Cardiac fibroblast (primary cell): Measurements from ENCODE around the gene CHPF2.

Source experiments
- DNase-seq, 2 donors: peaks; one replicate each; pipeline versions ENCODE4 v3.0.0 to v3.0.0-alpha.2; 2010; ENCODE audit warnings: low read depth in 2 of 2
- H3K4me3 ChIP-seq, 2 donors: replicated peaks in 1 of 2; 1 replicate in 1 of 2; 2 replicates in 1 of 2; pipeline ENCODE4 v1.5.1; 2011; ENCODE audit warnings: low read depth in 2 of 2, low read length in 2 of 2, mild to moderate bottlenecking in 2 of 2, moderate library complexity in 1 of 2
- TF ChIP-seq, protein P1 (sequence below): IDR thresholded peaks from one replicate; pipeline ENCODE4 v1.5.1; 2011; ENCODE audit warnings: low read depth, mild to moderate bottlenecking, low read length, inconsistent platforms

CHPF2 gene

DNA sequence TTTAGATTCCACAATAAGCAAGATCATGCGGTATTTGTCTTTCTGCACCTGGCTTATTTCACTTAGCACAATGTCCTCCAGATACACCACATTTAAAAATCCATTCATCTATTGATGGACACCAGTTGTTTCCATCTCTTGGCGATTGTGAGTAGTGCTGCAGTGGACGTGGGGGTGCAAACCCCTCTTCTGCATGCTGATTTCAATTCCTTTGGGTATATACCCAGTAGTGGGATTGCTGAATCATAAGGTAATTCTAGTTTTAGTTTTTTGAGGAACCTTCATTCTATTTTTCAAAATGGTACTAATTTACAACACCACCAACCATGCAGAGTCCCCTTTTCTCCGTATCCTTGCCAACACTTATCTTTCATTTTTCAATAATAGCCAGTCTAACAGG, 43.2 kb upstream of the CHPF2 start:
- TF ChIP-seq, protein P1, sequence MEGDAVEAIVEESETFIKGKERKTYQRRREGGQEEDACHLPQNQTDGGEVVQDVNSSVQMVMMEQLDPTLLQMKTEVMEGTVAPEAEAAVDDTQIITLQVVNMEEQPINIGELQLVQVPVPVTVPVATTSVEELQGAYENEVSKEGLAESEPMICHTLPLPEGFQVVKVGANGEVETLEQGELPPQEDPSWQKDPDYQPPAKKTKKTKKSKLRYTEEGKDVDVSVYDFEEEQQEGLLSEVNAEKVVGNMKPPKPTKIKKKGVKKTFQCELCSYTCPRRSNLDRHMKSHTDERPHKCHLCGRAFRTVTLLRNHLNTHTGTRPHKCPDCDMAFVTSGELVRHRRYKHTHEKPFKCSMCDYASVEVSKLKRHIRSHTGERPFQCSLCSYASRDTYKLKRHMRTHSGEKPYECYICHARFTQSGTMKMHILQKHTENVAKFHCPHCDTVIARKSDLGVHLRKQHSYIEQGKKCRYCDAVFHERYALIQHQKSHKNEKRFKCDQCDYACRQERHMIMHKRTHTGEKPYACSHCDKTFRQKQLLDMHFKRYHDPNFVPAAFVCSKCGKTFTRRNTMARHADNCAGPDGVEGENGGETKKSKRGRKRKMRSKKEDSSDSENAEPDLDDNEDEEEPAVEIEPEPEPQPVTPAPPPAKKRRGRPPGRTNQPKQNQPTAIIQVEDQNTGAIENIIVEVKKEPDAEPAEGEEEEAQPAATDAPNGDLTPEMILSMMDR, result no peak
- no peak for DNase-seq
- H3K4me3 ChIP-seq, result no peak overlapping the region

DNA sequence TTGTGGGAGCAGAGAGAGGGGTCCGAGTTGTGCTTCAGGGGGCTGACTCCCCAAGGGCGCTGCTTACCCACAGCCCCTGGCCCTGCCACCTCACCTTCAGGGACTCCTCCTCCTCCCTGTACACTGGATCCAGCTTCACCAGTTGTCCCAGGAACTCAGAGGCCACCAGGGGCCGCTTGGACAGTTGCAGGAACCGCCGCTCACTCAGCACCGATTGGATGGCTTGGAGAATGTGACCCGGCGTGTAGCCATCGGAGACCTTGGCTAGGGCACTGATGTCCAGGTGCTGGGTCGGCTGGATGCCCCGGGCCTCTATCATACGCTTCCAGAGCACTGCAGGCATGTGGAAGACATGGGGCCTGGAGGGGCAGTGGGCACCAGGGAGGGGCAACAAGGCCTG, 40.7 kb upstream of the CHPF2 start:
- TF ChIP-seq, protein P1, result no peak
- H3K4me3 ChIP-seq, result no peak overlapping the region
- DNase-seq, result no peak

DNA sequence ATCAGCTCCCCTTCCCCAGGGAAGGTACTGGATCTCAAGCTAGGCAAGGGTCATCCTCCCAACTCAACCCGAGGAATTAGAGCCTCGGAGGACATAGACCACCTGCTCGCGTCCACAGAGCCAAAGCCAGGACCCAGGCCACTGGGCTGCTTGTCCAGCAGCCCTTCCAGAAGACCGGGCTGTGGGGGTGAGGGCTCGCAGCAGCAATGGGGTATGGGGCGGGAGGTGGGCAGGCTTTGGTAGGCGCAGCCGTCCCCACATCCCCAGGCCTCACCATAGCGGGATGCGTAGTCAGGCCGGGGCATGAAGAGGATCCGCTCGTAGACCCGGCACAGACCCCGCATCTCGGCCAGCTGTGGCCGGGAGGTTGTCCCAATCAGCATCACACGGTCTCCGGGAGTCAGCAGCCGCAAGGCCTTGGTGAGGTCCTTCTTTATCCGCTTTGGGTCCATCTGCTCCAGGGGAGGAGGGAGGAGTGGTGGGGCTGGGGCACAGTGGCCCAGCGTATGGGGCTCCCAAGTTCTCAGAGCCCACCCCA, 40.2 kb upstream of the CHPF2 start:
- H3K4me3 ChIP-seq, result no peak overlapping the region
- TF ChIP-seq, protein P1, result no peak
- no peak for DNase-seq

DNA sequence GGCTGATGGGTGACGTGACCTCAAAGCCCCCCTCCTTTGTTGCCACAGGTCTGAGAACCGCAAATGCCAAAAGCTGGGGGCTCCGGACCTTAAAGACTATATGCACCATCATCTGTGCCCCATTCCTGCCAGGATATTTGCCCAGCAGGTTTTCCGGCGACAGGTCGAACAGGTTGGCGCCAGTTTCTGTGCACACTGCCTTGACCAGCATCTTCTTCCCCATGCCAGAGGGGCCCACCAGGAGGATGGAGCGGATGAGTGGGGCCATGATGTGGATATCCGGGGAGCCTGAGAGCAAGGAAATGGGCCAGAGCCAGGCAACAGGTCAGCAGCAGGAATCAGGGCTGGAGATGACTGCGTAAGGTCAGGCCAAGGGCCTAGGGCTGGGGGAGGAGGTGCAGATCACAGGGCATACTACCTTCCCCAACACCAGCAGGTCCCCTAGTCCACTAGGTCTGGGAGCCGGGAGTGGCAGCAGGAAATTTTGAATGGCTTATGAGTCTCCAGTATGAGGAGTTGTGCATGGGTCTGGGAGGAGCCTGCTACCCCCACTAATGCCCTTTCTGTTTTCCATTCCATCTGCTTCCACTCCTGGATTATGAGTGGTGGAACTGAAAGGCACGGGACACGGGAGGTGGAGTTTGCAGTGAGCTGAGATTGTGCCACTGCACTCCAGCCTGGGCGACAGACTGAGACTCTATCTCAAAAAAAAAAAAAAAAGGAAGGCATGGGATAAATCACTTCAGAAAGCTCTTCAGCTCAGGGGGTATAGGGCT, 38.9 kb upstream of the CHPF2 start:
- H3K4me3 ChIP-seq, result no peak overlapping the region
- DNase-seq, result no peak
- TF ChIP-seq, protein P1, result no peak

DNA sequence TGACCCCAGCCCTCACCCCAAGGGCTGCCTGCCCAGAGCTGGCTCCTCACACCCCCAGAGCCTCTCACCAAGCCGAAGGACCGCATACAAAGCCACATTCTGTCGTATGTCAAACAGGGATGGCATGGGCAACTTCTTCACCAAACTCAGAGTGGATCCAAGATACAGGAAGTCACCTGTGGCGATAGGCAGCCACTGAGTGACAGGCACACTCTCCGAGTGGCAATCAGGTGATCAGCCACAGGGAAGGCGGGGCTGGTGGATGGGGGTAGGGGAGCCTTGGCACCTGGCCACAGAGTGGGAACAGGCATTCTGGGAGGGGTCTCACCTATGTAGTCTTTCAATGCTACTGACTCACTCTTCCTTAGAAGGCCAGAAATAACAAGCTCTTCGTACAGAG, 38.1 kb upstream of the CHPF2 start:
- no peak overlapping the region for H3K4me3 ChIP-seq
- TF ChIP-seq, protein P1, result no peak
- DNase-seq, result no peak

DNA sequence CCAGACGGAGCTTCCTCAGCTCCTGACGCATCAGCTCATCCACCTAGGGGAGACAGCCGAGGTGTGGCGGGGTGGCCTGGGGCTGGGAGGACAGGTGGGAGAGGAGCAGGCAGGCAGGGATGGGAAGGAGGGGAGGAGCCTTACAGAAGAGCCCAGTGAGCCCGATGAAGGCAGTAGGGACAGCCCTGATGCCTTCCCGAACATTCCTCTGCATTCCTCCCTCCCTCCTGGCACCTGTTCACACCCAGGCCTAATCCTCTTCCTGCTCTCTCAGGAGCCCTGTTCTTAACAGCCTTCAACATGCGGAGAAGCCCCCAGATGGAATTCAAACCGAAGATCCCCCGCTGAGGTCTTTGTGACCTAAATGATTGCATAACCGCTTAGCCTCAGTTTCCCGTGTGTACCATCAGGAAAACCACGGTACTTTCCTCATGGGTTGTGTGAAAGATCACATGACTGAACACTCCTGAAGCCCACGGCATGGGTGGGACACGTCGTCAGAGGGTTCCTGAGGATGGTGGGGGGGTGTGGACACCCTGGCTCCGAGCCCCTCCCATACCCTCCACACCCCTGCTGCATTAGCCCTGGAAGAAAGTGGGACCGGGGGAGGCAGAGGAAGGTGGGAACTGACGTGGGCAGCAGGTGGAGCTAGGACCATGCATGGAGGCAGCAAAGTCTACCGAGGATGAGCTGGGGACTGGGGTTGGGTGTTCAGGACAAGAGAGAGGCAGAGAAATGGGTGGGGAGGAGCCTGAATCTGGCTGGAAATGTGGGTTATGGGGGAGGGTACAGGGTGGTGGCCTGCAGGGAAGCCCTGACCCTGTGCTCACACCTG, 36.5 kb upstream of the CHPF2 start:
- TF ChIP-seq, protein P1, result no peak
- no peak overlapping the region for H3K4me3 ChIP-seq
- no peak for DNase-seq
